Activated CD4-positive, alpha-beta T cell treated with anti-CD3 and anti-CD28 coated beads for 1 hour (primary cell): ENCODE data around the gene HACD2.

Experiments
- DNase-seq: peaks from one replicate; pipeline ENCODE4 v3.0.0-alpha.2; 2020

HACD2 gene

GRCh38 chr3:123568034-123568433 is 16.8 kb downstream of the HACD2 start:
- no peak for DNase-seq

- DNase-seq: no peak
Measured at GRCh38 chr3:123564056-123564455, 20.8 kb downstream of the HACD2 start.

GRCh38 chr3:123562547-123562946 is 22.3 kb downstream of the HACD2 start:
- DNase-seq: no peak

- DNase-seq: no peak
Measured at GRCh38 chr3:123561188-123561587, 23.7 kb downstream of the HACD2 start.

- DNase-seq: no peak
Measured at GRCh38 chr3:123559040-123559861, 25.6 kb downstream of the HACD2 start.

GRCh38 chr3:123553536-123553935 is 31.3 kb downstream of the HACD2 start:
- DNase-seq: no peak

GRCh38 chr3:123552768-123553167 is 32.1 kb downstream of the HACD2 start:
- no peak for DNase-seq

GRCh38 chr3:123552095-123552714 is 32.6 kb downstream of the HACD2 start:
- no peak for DNase-seq

GRCh38 chr3:123547881-123548519 is 36.9 kb downstream of the HACD2 start:
- DNase-seq: no peak

- DNase-seq: no peak
Measured at GRCh38 chr3:123546133-123546755, 38.6 kb downstream of the HACD2 start.

- DNase-seq: no peak
Measured at GRCh38 chr3:123543950-123544349, 40.9 kb downstream of the HACD2 start.

GRCh38 chr3:123540285-123540684 is 44.6 kb downstream of the HACD2 start:
- DNase-seq: no peak

GRCh38 chr3:123536153-123536895 is 48.5 kb downstream of the HACD2 start:
- DNase-seq: no peak

- DNase-seq: no peak
Measured at GRCh38 chr3:123535580-123535979, 49.3 kb downstream of the HACD2 start.

GRCh38 chr3:123534264-123534663 is 50.6 kb downstream of the HACD2 start:
- DNase-seq: no peak

GRCh38 chr3:123533554-123534159 is 51.2 kb downstream of the HACD2 start:
- no peak for DNase-seq

GRCh38 chr3:123528130-123528529 is 56.7 kb downstream of the HACD2 start:
- no peak for DNase-seq

- no peak for DNase-seq
Measured at GRCh38 chr3:123527046-123527445, 57.8 kb downstream of the HACD2 start.

GRCh38 chr3:123526474-123526873 is 58.4 kb downstream of the HACD2 start:
- DNase-seq: no peak

- no peak for DNase-seq
Measured at GRCh38 chr3:123525433-123525832, 59.4 kb downstream of the HACD2 start.

- DNase-seq: no peak
Measured at GRCh38 chr3:123524981-123525380, 59.9 kb downstream of the HACD2 start.

- DNase-seq: no peak
Measured at GRCh38 chr3:123523023-123523412, 61.8 kb downstream of the HACD2 start.
